Endothelial cell of umbilical vein (primary cell): ENCODE measurements around the gene PTPRK. TPM values are rescaled to one million over a fixed set of nuclear protein-coding genes. Genes with fewer than 3 reads are reported as not detected.

Source experiments
- BruUV-seq: library from RNA; stranded (reverse); fragments of 400-500 nt; replicated peaks from 2 replicates; lab custom pipeline; 2021; lab: Mats Ljungman, UMichigan
- CTCF ChIA-PET: fragments of 300-600, 350-600 bp; sonication (Branson Sonifier 250); formaldehyde crosslinking; loops from one replicate; lab custom pipeline; 2021; ENCODE audit warnings: antibody characterized with exemption, inconsistent platforms; lab: Charles Lee
- POLR2A ChIA-PET: fragments of 300-600, 350-600 bp; sonication (Branson Sonifier 250); formaldehyde crosslinking; loops from one replicate; lab custom pipeline; 2021; ENCODE audit warnings: antibody characterized with exemption, inconsistent platforms; lab: Charles Lee
- DNase-seq: peaks from one replicate; pipeline ENCODE4 v3.0.0-alpha.2; 2011; ENCODE audit warnings: low read depth, low spot score
- FAIRE-seq: peaks from 2 replicates; lab custom pipeline; 2011; peaks lifted over from hg19 to GRCh38; lab: Jason Lieb, UNC
- H2AFZ ChIP-seq: 2 replicates; pipeline ENCODE4 v1.6.0; 2012; ENCODE audit warnings: low read depth, low read length, control low read depth, inconsistent platforms
- H3K27ac ChIP-seq: 2 replicates; pipeline ENCODE4 v1.5.1; 2011; ENCODE audit warnings: low read depth, mild to moderate bottlenecking, control low read depth, low read length, moderate library complexity; ENCODE audit not compliant: insufficient read depth
- H3K27me3 ChIP-seq, 2 experiments: 2 replicates each; pipeline versions ENCODE4 v1.6.0 to v1.6.1; 2011; ENCODE audit warnings: low read length in 2 of 2, mixed read lengths in 1 of 2; ENCODE audit not compliant: control insufficient read depth in 2 of 2, insufficient read depth in 2 of 2
- H3K36me3 ChIP-seq, 2 experiments: 2 replicates in 1 of 2; 3 replicates in 1 of 2; pipeline ENCODE4 v1.5.1; 2011; ENCODE audit warnings: low read length in 2 of 2, mild to moderate bottlenecking in 1 of 2, moderate library complexity in 1 of 2; ENCODE audit not compliant: control insufficient read depth in 2 of 2, insufficient read depth in 2 of 2; ENCODE audit errors: extremely low read depth in 1 of 2
- H3K4me1 ChIP-seq: 3 replicates; pipeline ENCODE4 v1.5.1; 2011; ENCODE audit warnings: mild to moderate bottlenecking, low read length; ENCODE audit not compliant: control insufficient read depth, insufficient read depth; ENCODE audit errors: extremely low read depth
- H3K4me2 ChIP-seq: 2 replicates; pipeline ENCODE4 v1.6.1; 2011; ENCODE audit warnings: low read length, control low read depth, mixed read lengths; ENCODE audit not compliant: insufficient read depth
- H3K4me3 ChIP-seq, 3 experiments: fragments of 200-600 bp in 1 of 3; sonication (generic), shearing (Covaris generic) in 1 of 3; replicated peaks in 1 of 3; 2 replicates each; pipeline ENCODE4 v1.5.1; 2011 to 2016; ENCODE audit warnings: control low read depth in 3 of 3, low read length in 3 of 3, mild to moderate bottlenecking in 2 of 3, inconsistent platforms in 1 of 3, low read depth in 1 of 3, moderate library complexity in 1 of 3; ENCODE audit not compliant: insufficient read depth in 1 of 3
- H3K79me2 ChIP-seq: 2 replicates; pipeline ENCODE4 v1.6.0; 2012; ENCODE audit warnings: low read length, inconsistent platforms; ENCODE audit not compliant: control insufficient read depth, insufficient read depth
- H3K9ac ChIP-seq: replicated peaks from 2 replicates; pipeline ENCODE3; 2011; ENCODE audit warnings: low read length, control low read depth; ENCODE audit not compliant: insufficient read depth; ENCODE audit errors: extremely low read depth
- H3K9me1 ChIP-seq: replicated peaks from 3 replicates; pipeline ENCODE4 v1.6.0; 2011; ENCODE audit warnings: mild to moderate bottlenecking, low read length; ENCODE audit not compliant: control insufficient read depth, insufficient read depth; ENCODE audit errors: extremely low read depth
- H3K9me3 ChIP-seq: replicated peaks from 2 replicates; pipeline ENCODE4 v1.5.1; 2012; ENCODE audit warnings: low read length, inconsistent platforms; ENCODE audit not compliant: control insufficient read depth, insufficient read depth
- H4K20me1 ChIP-seq: replicated peaks from 2 replicates; pipeline ENCODE3; 2011; ENCODE audit warnings: mild to moderate bottlenecking, low read length; ENCODE audit not compliant: control insufficient read depth, insufficient read depth; ENCODE audit errors: extremely low read depth
- CTCF ChIP-seq, 2 donors: IDR thresholded peaks; 1 replicate in 1 of 2; 2 replicates in 1 of 2; pipeline ENCODE4 v1.5.1; 2011; ENCODE audit warnings: low read length in 2 of 2, mild to moderate bottlenecking in 2 of 2, moderate library complexity in 2 of 2, control low read depth in 1 of 2, inconsistent platforms in 1 of 2, low read depth in 1 of 2; ENCODE audit not compliant: insufficient read depth in 1 of 2; ENCODE audit errors: extremely low read depth in 1 of 2
- EZH2 ChIP-seq: IDR thresholded peaks from 2 replicates; pipeline ENCODE4 v1.6.1; 2012; ENCODE audit warnings: borderline replicate concordance, low read depth, mild to moderate bottlenecking, moderate library complexity, low read length, inconsistent platforms; ENCODE audit not compliant: severe bottlenecking
- FOS ChIP-seq: IDR thresholded peaks from 2 replicates; pipeline ENCODE4 v1.6.1; 2011; ENCODE audit warnings: mild to moderate bottlenecking, low read length, moderate library complexity, borderline replicate concordance; ENCODE audit not compliant: insufficient read depth
- GATA2 ChIP-seq: IDR thresholded peaks from 2 replicates; pipeline ENCODE4 v1.7.0; 2011; ENCODE audit warnings: low read depth, mild to moderate bottlenecking, moderate library complexity, mixed read lengths, low read length; ENCODE audit not compliant: insufficient read length, insufficient read depth
- JUN ChIP-seq: IDR thresholded peaks from 2 replicates; pipeline ENCODE4 v1.6.1; 2011; ENCODE audit warnings: borderline replicate concordance, low read depth; ENCODE audit not compliant: insufficient read length, insufficient read depth
- MAX ChIP-seq: IDR thresholded peaks from 2 replicates; pipeline ENCODE4 v1.6.1; 2011; ENCODE audit not compliant: insufficient read depth, insufficient read length
- MYC ChIP-seq: IDR thresholded peaks from one replicate; pipeline ENCODE4 v1.6.1; 2011; ENCODE audit warnings: mild to moderate bottlenecking, low read depth, low read length
- POLR2A ChIP-seq: IDR thresholded peaks from 2 replicates; pipeline ENCODE4 v1.6.1; 2012; ENCODE audit warnings: low read depth, mild to moderate bottlenecking, control low read depth, low read length
- POLR2AphosphoS5 ChIP-seq: IDR thresholded peaks from 2 replicates; pipeline ENCODE4 v1.6.1; 2012; ENCODE audit warnings: low read depth, mild to moderate bottlenecking, control low read depth, low read length, moderate library complexity; ENCODE audit not compliant: insufficient read depth
- dilution Hi-C: fragments of 300-500 bp; cut with MboI; formaldehyde crosslinking; loops from one replicate; pipeline ENCODE4 v1.15.0; 2019; ENCODE audit warnings: low sequenced_read_pairs; ENCODE audit not compliant: extremely low pct_ligation_motif_present
- intact Hi-C: fragments of 100-400 bp; cut with micrococcal nuclease; formaldehyde crosslinking; loops from one replicate; pipeline ENCODE4 v1.10.0; 2022
- polyA plus RNA-seq, 4 experiments: library from polyadenylated mRNA; depleted of rRNA in 3 of 4; stranded (reverse) in 3 of 4; unstranded in 1 of 4; fragments of >200 nt; gene quantifications; 2 replicates each; pipeline versions ENCODE4 v1.2.1 to v1.2.3, GENCODE V29; 2011 to 2012; ENCODE audit warnings: missing spikeins in 1 of 4
- total RNA-seq: library from RNA; stranded (reverse); gene quantifications from 2 replicates; pipeline ENCODE4 v1.2.3, GENCODE V29; 2021

PTPRK gene
- total and polyA plus RNA-seq, 2 donors (not counting 3 experiments of a cell fraction or from before 2014, with no cell fraction given) = 15.2 to 74.0 TPM

GRCh38 chr6:128515550-128516513 is 4.6 kb downstream of the PTPRK start:
- TF ChIP-seq EZH2 (no peak), POLR2A (peak; percentile 16), POLR2AphosphoS5 (no peak), JUN (peak; percentile 73), MAX (no peak), GATA2 (peak; percentile 13), CTCF (IDR thresholded peaks at IDR 0.05; ENCODE audit: extremely low read depth in 1 of 2, insufficient read depth in 1 of 2, low read depth in 1 of 2, low read length in 2 of 2) (no peak), MYC (no peak), FOS (peak; percentile 80)
- no peaks in the 10 kb centered on the region for H3K36me3 ChIP-seq
- no peaks in the 10 kb centered on the region for H3K27me3 ChIP-seq
- FAIRE-seq = no peak
- ChIA-PET CTCF (interaction anchor here (0.6 to 4.1 kb wide), 49 partner anchors 9 to 780 kb away, joined by 3 to 62 read pairs (median 4); no protein-coding TSS in a partner anchor), POLR2A (interaction anchor here (1.6 kb wide), 1 partner anchor 25 kb away, joined by 3 read pairs; no protein-coding TSS in a partner anchor)
- H3K4me3 ChIP-seq = no peak overlapping the region
- peak; percentile 88 for DNase-seq
- intact Hi-C loops = loop anchor here (1.0 to 5.0 kb wide), 4 partner anchors 84 to 779 kb away; no protein-coding TSS in a partner anchor
- H2AFZ ChIP-seq = no peak overlapping the region
- H3K9me3 ChIP-seq = no peaks in the 10 kb centered on the region
- peak overlapping the region; percentile 49 for H3K9ac ChIP-seq
- H3K4me2 ChIP-seq = peak overlapping the region; percentile 97
- no TSS peak for BruUV-seq
- H3K79me2 ChIP-seq = peaks cover 88% of the 10 kb centered on the region
- peaks cover 4% of the 10 kb centered on the region for H4K20me1 ChIP-seq
- peak overlapping the region; percentile 62 for H3K27ac ChIP-seq
- H3K4me1 ChIP-seq = peaks cover 59% of the 10 kb centered on the region
- dilution Hi-C loops = no loop called here
- no peaks in the 10 kb centered on the region for H3K9me1 ChIP-seq
